IPS-NIHi11 (cell line): ENCODE measurements around the gene EZR.
A peak's percentile ranks its signal among the peaks of the same experiment; 100 is the strongest.

Source experiments
- DNase-seq: peaks from one replicate; pipeline ENCODE4 v3.0.0; 2012; ENCODE audit warnings: mixed read lengths, low spot score

The EZR gene

GRCh38 chr6:158819213-158819976 is at the start of gene EZR:
EZR (minus strand) TSS chr6:158819368; CDS start chr6:158818093, 1,275 bp downstream.
- DNase-seq: peak; percentile 95

GRCh38 chr6:158868122-158868480 is 48.9 kb upstream of the EZR start:
- no peak for DNase-seq

DNA sequence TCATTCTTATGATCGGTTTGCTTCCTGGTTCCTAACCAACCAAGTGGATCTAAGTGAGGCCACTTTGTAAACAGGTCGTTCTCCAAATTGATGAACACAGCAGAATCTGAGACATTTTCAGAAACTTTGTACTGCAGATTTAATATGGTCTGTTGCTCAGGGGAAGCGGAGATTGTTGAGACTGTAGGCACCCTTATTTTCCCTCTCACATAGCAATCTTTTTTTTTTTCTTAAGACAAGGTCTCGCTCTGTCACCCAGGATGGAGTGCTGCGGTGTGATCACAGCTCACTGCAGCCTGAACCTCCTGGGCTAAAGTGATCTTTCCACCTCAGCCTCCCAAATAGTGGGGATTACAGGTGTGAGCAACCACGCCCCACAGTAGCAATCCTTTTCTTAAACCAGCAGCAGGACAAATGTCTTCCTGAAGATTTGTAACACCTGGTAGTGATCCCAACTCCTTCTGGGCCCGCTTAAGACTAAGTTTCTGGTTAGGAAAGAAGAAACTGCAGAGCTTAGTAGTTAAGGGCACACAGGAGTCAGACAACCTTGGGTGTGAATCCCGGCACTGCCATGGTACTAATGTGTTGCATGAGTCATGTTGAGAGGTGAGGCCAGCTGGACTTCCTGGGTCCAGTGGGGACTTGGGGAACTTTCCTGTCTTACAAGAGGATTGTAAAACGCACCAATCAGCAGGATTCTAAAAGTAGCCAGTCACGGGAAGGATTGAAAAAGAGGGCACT is 48.4 kb upstream of the EZR start:
- no peak for DNase-seq

DNA sequence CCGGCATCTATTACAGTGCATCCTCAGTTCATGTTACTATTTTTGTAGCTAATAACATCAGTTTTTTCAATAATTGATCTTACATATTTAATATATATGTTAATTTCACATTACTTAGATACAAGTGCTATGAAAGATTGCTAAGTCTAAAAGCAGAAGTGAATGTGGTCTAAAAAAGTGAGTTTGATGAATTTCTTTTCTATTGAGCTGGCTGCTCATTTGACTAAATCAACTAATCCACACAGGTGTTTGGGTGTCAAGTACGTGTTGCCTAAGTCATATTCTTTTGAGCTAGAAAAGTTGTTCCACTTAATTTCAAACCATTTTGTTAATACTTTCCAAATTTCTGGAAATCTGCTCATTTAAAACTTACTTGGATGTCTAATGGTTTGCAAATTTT is 46.6 kb upstream of the EZR start:
- no peak for DNase-seq

- no peak for DNase-seq
Measured at GRCh38 chr6:158863646-158864045, 44.5 kb upstream of the EZR start.

- no peak for DNase-seq
Measured at GRCh38 chr6:158861686-158862381, 42.7 kb upstream of the EZR start.

DNA sequence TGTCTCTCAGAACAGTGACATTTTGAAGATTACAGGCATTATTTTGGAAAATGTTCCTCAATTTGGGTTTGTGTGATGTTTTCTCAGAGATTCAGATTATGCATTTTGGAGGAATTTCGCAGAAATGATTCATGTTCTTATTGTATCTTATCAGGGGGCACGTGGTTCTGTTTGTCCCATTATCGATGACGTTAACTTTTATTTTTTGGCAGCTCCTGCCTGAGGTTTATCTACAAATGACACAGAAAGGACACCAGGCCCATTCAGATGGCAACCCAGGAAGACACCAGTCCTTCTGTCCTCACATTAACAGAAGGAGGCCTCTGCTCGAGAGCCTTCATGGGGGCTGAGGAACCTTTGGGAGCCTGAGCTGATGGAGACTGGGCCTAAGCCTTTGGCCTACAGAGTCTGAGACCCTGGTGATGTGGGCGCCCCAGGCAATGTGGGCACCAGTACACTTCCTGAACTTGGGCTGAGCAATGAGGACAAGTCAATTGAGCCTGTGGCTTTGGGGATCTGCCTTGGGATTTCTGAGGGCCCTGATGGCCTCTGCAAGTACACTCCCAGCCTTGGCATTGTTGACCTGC is 41.2 kb upstream of the EZR start:
- no peak for DNase-seq

DNA sequence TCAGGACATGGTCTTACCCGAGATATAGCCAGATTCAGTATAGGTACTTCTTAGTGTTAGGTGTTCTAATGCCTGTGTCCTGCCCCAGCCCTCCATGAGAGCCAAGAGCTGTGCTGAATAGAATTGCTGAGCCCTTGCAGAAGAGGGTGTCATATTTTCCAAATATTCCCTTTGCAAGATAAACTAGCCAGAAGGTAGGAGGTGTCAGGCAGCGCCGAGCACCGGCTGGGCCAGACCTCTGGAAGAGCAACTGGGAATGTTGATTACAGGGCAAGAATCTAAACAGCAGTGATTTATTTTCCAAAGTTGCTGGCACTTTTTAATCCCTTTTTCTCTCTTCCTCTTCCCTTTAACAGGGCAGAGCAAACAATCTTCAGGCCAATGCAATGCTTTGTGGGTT is 37.1 kb upstream of the EZR start:
- no peak for DNase-seq

DNA sequence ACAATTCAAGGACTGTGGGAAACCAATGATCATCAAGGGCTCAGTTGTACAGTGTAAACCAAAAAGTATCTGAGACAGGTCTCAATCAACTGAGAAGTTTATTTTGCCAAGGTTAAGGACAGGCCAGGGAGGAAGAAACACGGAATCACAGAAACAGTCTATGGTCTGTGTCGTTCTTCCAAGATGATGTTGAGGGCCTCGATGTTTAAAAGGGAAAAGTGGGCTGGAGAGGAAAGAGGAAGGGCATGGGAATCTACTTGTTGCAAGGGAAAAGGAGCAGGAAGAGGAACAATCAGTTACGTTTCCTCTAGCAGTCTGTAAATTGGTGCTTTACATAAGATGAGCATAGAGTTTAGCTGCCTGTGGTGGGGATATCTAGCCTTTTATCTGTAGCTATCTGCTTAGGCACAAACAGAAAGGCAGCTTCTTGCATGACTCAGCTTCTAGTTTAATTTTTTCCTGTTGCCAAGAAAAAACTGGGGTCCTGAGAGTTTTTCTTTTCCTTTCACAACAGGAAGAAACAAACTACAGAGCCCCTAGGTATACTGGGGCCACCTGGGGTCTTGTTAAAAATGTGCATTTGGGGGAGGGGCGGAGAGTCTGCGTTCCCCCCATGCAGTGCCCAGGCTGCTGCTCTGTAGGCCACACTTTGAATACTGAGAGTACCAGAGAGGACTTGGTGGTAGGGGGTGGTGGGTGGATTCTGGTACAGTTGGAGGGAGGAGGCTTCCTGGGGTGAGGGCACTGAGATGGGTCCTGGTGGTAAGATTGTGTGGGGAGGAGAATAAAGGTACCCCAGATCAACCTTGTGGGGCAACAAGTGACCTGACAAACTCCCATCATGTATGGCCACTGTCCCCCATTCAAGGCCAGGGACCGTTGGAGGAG is 35.3 kb upstream of the EZR start:
- peak; percentile 48 for DNase-seq

- no peak for DNase-seq
Measured at GRCh38 chr6:158853880-158854213, 34.7 kb upstream of the EZR start.

DNA sequence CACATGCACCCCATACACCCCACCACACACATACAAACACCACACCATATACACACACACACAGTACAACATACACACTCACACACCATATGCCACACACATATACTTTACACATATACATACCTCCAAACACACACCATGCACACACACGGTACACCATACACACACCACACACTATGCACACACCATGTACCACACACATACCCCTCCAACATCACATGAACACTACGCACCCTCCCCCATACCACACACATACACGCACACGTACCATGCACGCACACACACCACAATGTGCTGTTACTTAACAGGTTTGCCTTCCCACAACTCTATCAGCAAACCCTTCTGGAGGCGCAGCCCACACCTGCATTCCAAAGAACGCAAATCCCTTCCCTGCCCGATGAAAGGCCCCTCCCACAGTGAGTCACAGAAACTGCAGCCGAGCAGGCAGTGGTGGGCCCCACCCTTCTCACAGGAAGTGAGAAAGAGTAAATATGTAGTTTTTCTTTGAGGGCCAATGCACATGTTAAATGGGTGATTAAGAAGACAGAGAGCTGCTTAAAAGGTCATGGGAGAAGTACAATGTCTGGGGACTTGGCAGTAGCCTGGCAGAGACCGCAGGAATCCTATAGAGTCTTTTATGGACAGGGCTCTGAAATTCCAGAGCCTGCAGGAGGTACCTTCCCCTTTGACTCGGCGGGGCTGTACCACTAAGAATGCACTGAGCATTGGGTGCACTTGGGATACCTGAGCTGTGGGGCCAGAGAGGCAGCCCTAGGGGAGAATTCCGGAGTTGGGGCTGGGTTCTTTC is 34.1 kb upstream of the EZR start:
- DNase-seq: peak; percentile 88

GRCh38 chr6:158852312-158853071 is 33.3 kb upstream of the EZR start:
- DNase-seq: no peak

- DNase-seq: no peak
Measured at GRCh38 chr6:158850807-158851115, 31.6 kb upstream of the EZR start.

DNA sequence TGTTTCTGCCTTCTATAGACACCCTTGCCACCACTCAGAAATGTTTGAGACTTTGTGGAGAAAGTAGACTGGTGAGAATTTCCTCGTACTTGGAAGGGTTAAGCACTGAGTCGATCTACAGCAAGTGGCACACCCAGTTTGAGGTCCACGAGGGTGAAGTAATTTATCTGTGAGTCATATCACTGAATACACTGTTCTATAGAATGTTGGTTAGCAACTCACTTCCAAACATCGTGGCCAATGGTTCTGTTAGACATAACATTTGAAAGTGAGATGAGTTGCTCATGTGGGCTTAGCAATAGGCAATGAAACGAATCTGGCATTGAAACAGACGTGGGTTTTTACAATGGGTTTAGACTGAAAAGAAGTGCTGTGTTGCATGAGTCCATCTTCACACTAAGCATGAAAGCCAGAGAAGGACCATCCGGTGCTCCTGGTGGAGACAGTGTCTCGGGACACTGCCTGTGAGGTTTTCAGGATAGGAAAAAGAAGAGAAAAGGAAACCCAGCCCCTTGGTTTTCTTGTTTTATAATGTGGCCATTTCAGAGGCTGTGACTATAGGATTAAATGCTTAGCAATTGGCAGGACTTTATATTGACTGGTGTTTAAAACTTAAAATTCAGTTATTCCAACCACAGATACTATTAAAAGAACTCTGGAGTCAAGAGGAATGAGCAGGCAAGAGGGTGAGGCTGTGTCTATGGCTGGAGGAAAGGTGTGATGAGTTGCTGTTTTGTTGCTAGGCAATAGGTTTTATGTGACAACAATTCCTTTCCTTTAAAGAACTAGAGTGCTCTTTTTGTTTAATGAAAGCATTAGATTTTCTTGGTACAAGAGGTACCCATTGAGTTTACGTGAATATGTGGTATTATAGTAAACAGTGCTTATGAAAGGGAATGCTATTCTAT is 31.0 kb upstream of the EZR start:
- DNase-seq: peak; percentile 28

- DNase-seq: no peak
Measured at GRCh38 chr6:158848490-158848895, 29.3 kb upstream of the EZR start.

DNA sequence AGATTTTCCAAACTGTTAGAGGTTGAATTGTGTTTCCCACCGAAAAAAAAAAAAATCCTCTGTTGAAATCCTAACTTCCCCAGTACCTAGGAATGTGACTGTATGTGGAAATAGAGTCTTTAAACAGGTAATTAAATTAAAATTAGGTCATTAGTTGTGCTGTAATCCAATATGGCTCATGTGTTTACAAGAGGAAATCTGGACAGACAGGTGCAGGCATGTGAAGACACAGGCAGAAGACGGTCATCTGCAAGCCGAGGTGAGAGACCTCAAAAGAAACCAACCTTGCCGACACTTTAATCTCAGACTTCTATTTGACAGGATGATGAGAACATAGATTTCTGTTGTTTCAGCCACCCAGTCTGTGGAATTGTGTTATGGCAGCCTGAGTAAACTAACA is 28.6 kb upstream of the EZR start:
- DNase-seq: no peak

- DNase-seq: no peak
Measured at GRCh38 chr6:158847012-158847529, 27.9 kb upstream of the EZR start.

- DNase-seq: no peak
Measured at GRCh38 chr6:158843751-158844683, 24.8 kb upstream of the EZR start.
